GM21825 (cell line): ENCODE data around the gene BRI3.
A peak's percentile ranks its signal among the peaks of the same experiment; 100 is the strongest.

ENCODE experiments used
- ATAC-seq: cut with Tn5 transposase; IDR thresholded peaks from one replicate; pipeline ENCODE4 v1.9.1; 2021; ENCODE audit warnings: mild to moderate bottlenecking, moderate library complexity; ENCODE audit not compliant: unreplicated experiment

Gene BRI3

DNA sequence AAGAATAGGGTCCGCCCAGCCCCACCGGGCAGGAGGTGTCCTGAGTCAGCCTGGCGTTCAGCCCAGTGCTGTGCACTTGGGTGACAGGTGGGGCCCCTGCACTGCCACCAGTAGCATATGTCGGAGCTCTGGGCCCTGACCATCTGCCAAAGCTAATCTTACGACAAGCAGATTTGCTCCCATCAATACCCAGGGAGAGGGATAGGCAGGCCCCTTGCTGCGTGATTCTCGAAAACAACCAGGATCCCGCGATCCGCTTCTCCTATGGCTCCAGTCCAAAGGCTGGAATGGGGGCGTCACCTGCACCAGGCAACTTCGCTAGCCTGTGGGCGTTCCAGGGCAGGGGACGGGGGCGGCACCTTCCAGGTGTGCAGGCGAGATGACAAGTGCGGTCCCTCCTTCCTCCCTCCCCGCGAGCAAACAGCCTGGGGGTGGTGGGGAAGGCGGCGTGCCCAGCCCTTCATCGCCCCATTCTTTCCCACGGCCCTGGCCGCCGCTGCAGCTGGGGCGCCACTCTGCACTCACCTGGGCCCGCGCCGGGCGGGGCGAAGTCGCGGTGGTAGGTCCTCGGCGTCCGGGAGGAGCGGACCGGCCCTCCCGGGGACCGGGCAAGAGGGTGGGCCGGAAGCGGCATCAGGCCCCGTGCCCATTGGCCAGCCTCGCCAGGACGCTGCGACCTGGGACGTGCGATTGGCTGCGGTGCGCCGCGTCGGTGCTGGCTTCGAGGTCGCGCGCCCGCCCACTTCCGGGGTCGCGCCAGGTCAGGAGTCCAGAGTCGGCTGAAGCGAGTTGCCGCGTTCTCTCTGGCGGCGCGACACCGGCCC, 29.7 kb upstream of the BRI3 start, which contains the start of gene TECPR1:
TECPR1 (minus strand) TSS at position 632 of the 824 bp plus-strand sequence. CDS start 6,086 bp downstream, outside the sequence.
- ATAC-seq, result peak; percentile 98

DNA sequence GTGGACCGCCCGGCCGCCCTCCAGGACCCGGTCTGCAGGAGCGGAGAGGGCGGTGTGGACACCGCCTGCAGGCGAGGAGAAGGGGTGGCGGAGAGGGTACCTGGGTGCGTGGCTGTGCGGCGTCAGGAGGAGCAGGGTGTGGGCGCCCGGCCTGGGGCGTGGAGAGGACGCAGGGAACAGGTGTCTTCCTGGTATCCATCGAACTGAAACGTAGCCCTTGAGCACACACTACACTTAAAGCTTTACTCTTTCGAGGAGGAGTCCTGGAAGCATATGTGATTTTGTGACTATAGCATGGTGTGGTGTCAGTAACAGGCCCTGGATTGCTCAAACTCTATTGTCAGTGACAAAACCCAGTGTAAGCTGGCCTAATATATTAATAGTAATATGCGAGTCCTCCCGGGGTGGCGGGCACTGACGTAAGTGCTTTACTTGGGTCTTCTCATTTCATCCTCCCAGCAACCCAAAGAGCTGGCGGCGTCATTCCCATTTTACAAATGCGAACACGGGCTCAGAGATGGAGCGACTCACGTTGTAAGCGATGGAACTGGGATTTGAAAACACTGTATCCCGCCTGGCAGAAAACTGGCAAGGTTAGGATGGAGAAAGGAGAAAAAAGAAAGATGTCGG, 28.9 kb upstream of the BRI3 start:
- no peak for ATAC-seq

DNA sequence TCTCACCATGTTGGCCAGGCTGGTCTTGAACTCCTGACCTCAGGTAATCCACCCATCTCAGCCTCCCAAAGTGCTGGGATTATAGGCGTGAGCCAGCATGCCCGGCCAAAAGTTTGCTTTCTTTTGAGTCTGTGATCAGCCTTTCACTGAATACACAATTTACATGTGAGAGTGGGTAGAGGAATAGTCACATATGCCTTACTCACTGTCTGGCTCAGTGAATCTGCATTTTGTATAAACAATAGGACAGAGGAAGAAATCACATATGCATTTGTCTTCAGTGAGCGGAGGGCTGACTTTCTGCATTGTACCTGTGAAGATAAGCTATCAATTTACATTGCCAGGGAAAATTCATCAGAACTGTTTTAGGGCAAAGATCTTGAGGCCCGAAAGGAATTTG, 27.0 kb upstream of the BRI3 start:
- no peak for ATAC-seq

DNA sequence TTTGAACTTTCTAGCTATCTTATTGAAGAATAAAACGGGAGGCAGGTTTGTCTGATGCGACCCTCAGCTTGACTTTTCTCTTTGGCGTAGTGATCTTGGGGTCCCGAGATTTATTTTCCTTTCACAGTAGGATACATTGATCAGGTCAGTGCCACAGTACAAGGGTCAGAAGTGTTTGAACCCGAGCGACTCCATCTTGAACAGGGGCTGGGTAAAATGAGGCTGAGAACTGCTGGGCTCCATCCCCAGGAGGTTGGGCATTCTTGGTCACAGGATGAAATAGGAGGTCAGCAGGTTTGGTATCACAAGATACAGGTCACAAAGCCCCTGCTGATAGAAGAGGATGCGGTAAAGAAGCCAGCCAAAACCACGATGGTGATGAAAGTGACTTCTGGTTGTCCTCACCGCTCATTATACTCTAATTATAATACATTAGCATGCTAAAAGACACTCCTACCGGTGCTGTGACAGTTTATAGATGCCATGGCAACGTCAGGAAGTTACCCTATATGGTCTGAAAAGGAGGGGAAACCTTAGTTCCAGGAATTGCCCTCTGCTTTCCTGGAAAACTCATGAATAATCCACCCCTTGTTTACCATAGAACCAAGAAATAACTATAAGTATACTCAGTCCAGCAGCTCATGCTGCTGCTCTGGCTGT, 26.4 kb upstream of the BRI3 start:
- ATAC-seq, result no peak

DNA sequence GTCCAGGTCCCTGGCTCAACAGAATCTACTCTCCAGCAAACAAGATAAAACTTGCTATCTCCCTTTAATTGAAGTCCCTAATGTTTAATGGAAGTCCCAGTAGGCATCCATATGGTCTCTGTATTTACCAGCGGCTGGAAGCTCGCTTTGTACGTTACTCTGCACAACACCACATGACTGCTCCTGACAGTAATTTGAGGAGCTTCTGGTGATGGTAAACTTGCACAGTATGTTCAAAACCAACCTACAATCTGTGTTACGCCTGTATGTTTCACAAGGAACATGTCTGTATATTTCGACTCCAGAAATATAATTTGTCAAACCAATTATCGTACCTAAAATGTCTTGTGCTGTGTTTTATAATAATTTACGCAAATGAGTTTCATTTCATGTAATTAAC, 25.1 kb upstream of the BRI3 start:
- no peak for ATAC-seq

DNA sequence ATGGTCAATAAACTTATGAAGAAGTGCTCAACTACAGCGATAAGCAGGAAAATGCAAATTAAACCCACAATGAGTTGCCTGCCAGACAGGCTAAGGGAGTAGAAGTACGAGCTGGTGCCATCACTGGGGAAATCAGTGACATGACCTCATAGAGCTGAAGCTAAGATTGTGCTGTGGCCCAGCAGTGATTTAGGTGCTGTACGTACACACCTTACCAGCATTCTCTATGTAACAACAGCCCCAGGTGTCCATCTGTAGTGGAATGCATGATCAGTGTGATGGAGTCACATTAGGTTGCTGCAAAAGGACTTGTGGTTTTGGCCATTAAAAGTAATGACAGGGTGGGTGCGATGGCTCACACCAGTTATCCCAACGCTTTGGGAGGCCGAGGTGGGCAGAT, 23.8 kb upstream of the BRI3 start:
- no peak for ATAC-seq

DNA sequence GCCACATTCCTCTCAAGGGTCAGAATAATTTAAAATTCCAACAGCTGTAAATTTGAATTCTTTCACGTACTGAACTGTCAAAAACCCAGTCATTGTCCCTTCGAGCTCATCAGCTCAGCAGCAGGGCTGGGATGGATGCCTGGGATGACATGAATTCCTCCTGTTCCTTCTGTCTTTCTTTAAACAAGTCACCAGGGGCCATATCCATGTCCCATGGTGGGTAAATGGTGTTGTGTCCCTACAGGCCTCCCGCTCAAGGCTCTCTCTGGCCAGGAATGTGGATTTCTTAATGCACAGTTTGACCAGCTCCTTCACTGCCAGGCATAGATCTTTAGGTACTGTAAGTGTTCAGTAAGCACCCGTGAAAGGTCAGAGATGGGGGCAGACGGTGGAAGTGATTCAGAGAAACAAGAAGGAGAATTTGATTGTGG, 15.6 kb upstream of the BRI3 start:
- no peak for ATAC-seq

DNA sequence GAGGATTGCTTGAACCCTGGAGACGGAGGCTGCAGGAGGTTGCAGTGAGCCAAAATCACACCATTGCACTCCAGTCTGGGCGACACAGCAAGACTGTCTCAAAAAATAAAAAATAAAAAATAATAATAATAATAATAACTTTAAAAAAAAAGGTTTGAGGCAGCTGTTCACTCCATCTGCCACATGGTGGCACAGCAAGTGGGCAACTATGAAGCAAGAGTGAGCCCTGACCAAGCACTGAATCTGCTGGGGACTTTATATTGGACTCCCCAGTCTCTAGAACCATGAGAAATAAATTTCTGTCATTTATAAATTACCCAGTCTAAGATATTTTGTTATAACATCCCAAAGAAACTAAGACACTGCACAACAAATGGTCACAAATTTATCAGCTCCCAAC, 14.6 kb upstream of the BRI3 start:
- no peak for ATAC-seq

DNA sequence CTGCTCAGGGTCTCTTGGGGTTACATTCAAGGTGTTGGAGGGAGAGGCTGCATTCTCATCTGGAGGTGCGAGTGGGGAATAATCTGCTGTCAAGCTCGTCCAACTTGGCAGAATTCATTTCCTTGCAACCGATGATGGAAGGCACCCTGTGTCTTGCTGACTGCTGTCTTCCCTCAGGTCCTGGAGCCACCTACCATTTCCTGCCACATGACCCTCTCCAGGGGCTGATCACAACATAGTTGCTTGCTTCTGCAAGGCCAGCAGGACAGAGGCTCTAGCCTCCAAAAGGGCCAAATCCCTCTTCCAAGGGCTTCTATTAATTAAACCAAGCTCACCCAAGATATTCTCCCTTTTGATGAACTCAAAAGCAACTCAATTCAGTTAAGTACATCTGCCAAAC, 14.2 kb upstream of the BRI3 start:
- no peak for ATAC-seq

DNA sequence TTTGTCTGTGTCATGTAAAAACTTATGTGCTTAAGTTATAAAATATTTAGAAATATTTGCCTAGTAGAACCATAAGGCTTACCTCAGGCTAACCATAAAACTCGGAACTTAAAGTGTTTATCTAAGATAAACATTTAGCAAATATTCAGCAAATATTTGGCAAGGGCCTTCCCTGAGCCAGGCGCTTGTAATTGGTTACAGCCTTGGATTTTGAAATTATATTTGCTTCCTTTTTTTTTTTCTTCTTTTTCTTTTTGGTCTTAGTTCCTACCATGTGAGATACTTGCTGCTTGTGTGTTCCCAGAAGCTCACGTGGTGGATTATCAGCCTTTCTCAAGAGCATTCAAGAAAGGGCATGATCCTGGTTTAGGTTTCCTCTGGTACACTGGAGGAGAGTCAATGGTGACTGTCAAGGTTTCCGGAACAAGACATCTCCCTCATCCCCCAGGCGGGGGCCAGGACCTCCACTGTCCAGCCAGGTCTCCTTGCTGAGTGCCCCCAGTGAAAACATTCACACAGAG, 5.2 kb upstream of the BRI3 start:
- no peak for ATAC-seq

DNA sequence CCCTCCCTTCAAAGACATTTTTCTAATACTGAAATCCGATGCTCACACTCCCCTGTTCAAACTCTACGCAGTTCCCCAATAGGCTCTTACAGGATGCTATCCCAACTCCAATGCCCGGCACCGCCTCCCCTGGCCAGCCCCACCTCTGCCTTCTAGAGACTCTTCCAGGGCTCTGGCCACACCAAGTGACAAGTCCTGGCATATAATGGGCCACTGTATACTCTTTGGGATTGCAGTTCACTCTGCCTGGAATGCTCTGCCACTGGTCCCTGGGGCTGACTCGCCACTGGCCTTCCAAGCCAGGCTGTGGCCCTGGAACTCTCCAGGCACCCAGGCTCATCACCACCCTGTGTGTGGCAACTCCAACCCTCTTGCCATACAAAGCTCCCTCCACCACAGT, 3.1 kb upstream of the BRI3 start:
- ATAC-seq, result no peak

DNA sequence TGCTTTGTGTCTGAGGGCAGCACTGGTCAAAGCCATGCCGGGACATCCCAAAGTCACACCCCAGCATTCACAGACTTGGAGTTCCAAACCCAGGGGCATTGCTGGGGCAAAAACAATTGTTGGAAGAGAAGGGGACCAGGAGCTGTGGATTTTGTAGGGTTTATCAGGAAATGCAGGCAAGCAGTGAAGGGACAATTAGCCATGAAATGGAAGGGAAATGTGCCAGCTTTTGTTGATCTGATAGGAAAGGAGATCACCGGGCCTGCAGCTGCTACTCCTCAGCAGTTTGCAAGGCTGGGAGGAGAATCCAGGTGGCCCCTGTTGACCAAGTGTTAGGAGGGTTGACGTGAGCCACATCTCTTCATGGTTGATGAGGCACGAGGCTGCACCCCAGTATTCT, 2.5 kb upstream of the BRI3 start:
- no peak for ATAC-seq

DNA sequence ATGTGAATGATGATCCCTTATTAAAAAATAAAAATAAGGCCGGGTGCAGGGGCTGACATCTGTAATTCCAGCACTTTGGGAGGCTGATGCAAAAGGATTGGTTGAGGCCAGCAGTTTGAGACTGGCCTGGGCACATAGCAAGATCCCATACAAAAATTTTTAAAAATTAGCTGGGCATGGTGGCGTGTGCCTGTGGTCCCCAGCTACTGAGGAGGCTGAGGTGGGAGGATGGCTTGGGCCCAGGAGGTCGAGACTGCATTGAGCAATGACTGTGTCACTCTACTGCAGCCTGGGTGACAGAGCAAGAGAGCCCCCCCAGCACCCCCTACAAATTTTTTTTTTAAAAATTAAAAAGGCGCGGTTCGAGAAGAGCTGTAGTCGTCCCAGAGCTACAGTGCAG, 1.2 kb upstream of the BRI3 start:
- no peak for ATAC-seq

DNA sequence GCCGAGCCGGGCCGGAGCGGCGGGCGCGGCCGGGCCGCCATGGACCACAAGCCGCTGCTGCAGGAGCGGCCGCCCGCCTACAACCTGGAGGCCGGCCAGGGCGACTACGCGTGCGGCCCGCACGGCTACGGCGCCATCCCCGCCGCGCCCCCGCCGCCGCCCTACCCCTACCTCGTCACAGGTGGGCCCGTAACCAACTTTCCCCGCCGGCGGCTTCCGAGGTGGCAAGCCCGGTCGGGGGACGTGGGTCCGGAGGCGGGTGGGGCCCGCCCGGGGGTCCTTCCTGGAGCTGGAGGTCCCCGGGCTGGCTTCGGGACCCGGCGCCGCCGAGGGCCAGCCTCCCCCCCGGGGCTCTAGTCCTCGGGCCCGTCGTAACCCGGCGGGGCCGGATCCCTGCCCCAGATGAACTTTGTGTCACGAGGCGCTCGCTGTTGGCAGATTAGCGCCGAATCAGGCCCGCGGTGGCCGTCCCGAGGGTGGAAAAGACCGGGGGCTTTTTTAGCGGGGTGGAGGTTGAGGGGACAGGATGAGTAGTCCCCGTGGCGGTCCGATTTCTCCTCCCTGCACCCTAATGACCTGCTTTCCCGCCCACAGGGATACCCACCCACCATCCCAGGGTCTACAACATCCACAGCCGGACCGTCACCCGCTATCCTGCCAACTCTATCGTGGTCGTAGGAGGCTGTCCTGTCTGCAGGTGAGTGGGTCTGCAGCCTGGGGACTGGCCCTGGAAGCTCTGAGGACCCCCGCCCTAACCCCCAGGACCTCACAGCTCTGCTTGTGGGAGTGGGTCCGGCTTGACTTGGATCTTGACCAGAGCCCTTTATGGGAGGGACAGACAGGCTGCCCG, 496 bp downstream of the BRI3 start:
- ATAC-seq, result peak; percentile 9

DNA sequence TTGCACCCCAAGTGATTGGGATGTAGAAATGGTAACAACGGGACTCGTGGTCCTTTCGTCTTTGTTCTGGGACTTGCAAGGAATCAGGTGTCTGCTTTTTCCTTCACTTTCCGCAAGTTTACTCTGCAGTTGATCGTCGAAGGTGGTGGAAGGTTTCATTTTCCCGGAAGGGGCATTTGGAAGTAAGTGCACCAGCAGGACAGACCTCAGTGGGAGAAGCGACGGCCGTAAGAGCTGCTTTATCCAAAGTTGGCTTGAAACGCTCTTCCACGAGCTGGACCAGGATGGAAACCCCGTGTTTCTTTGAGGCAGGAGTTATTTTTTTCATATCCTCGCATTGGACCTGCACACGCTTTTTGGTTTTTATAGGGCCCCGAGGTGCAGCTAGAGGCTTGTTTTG, 1.2 kb downstream of the BRI3 start:
- no peak for ATAC-seq

DNA sequence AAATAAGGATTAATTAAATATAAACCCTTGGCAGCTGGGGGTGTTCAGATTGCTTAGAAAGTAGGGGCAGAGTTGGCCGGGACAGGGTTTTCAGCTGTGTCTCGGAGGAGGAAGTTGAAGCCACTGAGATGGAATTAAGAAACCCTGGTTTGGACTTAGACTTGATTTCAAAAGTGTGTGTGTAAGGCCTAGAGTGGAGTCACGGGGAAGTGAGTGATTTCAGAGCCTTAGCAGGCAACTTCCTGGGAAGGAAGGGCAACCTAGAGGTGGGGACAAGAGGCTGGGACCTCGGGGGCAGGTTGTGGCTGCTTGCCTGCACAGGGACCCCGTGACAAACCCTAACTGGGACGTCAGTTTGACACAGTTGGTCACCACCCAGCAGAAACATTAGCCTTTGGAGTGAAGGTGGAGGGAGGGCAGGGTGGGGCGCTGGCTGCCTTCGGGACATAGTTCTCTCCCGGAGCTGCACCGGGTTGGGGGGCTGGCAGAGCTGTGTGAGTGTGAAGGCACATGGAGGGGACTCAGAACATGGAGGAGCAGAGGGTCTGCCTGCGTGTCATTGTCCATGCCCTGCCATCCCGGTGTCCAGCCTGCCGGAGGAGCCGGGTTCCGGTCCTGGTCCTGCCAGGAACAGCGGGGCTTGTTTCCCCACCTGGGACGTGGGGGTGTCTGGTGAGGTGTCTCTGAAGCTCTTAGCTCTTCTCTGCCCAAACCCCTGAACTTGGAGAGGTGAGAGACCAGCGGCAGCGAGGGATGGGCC, 1.8 kb downstream of the BRI3 start:
- ATAC-seq, result no peak

DNA sequence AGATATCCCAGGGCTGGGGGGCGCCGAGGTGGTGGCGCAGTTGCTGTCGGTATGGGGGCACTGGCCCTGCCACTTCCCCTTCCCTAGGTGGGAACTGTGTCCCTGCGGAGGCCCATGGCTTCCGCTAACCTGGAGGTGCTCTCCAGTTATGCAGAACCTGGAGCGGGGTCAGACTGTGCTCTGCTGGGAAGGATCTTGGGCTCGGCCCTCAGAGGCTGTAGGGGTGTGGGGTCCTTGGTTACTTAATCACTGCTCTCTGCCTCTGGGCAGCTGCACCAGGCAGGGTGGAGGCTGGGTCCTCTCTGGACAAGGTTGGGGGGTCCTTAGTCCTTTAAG, 2.4 kb downstream of the BRI3 start:
- ATAC-seq, result no peak

DNA sequence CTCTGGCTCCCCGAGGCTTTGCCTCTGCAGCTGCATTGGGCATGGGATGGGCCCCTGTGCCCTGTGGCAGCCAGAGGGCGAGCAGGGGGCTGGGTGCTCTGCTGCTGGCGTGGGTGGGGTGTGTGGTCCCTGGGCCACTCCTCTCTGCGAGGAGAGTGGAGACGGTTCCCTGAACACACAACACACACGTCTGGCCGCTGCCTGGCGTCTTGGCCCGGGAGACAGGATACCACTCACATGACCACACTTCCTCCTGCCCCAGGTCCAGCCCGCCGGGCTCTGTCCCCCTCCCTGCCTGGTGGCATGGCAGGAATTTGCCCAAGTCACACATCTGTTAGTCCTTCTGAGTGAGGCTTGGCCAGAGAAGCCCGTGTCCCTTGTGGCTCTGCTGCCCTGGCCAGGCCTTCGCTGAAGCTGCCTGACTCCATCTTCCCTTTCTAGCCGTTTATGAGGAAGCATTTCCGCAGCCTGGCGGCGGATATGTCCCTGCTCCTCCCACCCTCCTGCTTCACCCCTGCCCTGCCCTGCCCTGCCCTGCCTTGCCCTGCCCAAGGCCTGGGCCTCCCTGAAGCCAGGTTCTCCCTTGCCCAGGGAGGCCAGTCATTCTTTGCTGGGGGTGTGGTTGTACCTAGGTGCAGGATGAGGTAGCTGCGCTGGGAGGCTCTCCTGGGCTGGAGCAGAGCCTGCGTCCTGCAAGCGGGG, 3.0 kb downstream of the BRI3 start:
- no peak for ATAC-seq
